ENCODE measurements around the gene MAGI2.

Gene MAGI2

DNA sequence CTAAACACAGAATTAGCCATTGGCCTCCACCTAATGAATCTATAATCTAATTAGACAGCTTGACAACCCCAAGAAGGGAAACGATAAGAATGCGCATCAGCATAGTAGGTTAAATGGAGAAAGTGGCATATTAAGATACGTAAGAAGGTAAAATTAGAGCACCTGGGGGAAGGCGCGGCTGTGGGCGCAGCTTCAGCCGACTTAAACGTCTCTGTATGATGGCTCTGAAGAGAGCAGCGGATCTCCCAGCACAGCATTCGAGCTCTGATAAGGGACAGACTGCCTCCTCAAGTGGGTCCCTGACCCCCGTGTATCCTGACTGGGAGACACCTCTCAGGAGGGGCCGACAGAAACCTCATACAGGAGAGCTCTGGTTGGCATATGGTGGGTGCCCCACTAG lies 1136.1 kb downstream of the MAGI2 start:
- no peak for DNase-seq (ENCODE audit: low read depth)
- no peak overlapping the region for H3K4me3 ChIP-seq (ENCODE audit: low read depth, low read length)
- in situ Hi-C loops (cut with HindIII; ENCODE audit: low sequenced_read_pairs), result no loop called here
- TF ChIP-seq, protein P1, sequence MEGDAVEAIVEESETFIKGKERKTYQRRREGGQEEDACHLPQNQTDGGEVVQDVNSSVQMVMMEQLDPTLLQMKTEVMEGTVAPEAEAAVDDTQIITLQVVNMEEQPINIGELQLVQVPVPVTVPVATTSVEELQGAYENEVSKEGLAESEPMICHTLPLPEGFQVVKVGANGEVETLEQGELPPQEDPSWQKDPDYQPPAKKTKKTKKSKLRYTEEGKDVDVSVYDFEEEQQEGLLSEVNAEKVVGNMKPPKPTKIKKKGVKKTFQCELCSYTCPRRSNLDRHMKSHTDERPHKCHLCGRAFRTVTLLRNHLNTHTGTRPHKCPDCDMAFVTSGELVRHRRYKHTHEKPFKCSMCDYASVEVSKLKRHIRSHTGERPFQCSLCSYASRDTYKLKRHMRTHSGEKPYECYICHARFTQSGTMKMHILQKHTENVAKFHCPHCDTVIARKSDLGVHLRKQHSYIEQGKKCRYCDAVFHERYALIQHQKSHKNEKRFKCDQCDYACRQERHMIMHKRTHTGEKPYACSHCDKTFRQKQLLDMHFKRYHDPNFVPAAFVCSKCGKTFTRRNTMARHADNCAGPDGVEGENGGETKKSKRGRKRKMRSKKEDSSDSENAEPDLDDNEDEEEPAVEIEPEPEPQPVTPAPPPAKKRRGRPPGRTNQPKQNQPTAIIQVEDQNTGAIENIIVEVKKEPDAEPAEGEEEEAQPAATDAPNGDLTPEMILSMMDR (IDR thresholded peaks at IDR 0.05; ENCODE audit: low read depth, low read length, missing control alignments), result no peak

GRCh38 chr7:78316110-78316509 lies 1137.4 kb downstream of the MAGI2 start:
- no peak overlapping the region for H3K4me3 ChIP-seq (ENCODE audit: low read depth, low read length)
- TF ChIP-seq, protein P1 (IDR thresholded peaks at IDR 0.05; ENCODE audit: low read depth, low read length, missing control alignments), result no peak
- DNase-seq (ENCODE audit: low read depth), result no peak
- in situ Hi-C loops (cut with HindIII; ENCODE audit: low sequenced_read_pairs), result no loop called here

- in situ Hi-C loops (cut with HindIII; ENCODE audit: low sequenced_read_pairs), result no loop called here
- no peak overlapping the region for H3K4me3 ChIP-seq (ENCODE audit: low read depth, low read length)
- TF ChIP-seq, protein P1 (IDR thresholded peaks at IDR 0.05; ENCODE audit: low read depth, low read length, missing control alignments), result no peak
- DNase-seq (ENCODE audit: low read depth), result no peak
Measured at GRCh38 chr7:78315119-78315518, 1138.3 kb downstream of the MAGI2 start.

DNA sequence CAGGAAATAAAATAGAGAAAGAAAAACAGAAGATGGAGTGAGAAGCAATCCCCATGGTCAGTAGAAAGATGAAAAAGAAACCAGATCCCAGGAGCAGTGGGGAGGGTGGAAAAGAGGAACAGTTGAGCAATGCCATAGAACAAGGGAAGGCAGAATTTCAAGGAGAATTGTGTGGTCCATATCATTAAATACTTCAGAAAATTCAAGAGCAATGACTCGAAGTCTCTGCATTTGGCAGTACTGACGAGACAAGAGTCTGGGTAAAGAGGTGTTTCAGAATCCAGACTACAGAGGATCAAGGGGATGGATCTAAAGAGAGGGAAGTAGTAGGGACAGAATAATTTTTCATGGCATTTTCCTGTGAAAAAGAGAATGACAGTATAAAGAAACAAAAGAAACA lies 1142.3 kb downstream of the MAGI2 start:
- in situ Hi-C loops (cut with HindIII; ENCODE audit: low sequenced_read_pairs), result no loop called here
- H3K4me3 ChIP-seq (ENCODE audit: low read depth, low read length), result no peak overlapping the region
- TF ChIP-seq, protein P1 (IDR thresholded peaks at IDR 0.05; ENCODE audit: low read depth, low read length, missing control alignments), result no peak
- no peak for DNase-seq (ENCODE audit: low read depth)

GRCh38 chr7:78307892-78308291 lies 1145.6 kb downstream of the MAGI2 start:
- TF ChIP-seq, protein P1 (IDR thresholded peaks at IDR 0.05; ENCODE audit: low read depth, low read length, missing control alignments), result no peak
- in situ Hi-C loops (cut with HindIII; ENCODE audit: low sequenced_read_pairs), result no loop called here
- no peak for DNase-seq (ENCODE audit: low read depth)
- no peak overlapping the region for H3K4me3 ChIP-seq (ENCODE audit: low read depth, low read length)

DNA sequence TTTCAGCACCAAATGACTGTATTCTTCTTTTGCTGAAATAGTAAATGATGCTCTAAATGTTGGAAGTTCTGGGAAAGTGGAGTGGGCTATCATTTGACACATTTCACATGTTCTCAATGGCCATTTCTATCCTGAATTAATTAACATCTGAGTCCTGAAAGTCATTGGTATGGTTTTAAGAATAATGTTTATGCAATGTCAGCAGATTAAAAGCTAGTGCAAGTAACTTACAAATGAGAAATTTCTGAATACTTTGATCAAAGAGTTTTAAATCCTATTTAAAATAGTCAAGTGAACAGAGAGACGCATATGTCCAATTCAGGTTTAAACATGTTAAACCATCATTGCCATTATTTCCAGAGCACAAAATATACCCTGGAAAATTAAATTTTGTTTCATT lies 1146.8 kb downstream of the MAGI2 start:
- no peak overlapping the region for H3K4me3 ChIP-seq (ENCODE audit: low read depth, low read length)
- no peak for DNase-seq (ENCODE audit: low read depth)
- in situ Hi-C loops (cut with HindIII; ENCODE audit: low sequenced_read_pairs), result no loop called here
- TF ChIP-seq, protein P1 (IDR thresholded peaks at IDR 0.05; ENCODE audit: low read depth, low read length, missing control alignments), result no peak

GRCh38 chr7:78301407-78301806 lies 1152.1 kb downstream of the MAGI2 start:
- TF ChIP-seq, protein P1 (IDR thresholded peaks at IDR 0.05; ENCODE audit: low read depth, low read length, missing control alignments), result no peak
- in situ Hi-C loops (cut with HindIII; ENCODE audit: low sequenced_read_pairs), result no loop called here
- DNase-seq (ENCODE audit: low read depth), result peak; percentile 2
- H3K4me3 ChIP-seq (ENCODE audit: low read depth, low read length), result no peak overlapping the region

All from astrocyte of the cerebellum (primary cell).